AG20443 (cell line): ENCODE results near the gene IVNS1ABP.
"Not testable (repeated sequence)": the region's sequence is repeated elsewhere in the genome, so short reads cannot be mapped to it uniquely, and the experiment has no call there.

Source experiments
- DNase-seq: peaks from one replicate; pipeline ENCODE4 v3.0.0; 2012; ENCODE audit warnings: low spot score, mixed read lengths

The IVNS1ABP gene

DNA sequence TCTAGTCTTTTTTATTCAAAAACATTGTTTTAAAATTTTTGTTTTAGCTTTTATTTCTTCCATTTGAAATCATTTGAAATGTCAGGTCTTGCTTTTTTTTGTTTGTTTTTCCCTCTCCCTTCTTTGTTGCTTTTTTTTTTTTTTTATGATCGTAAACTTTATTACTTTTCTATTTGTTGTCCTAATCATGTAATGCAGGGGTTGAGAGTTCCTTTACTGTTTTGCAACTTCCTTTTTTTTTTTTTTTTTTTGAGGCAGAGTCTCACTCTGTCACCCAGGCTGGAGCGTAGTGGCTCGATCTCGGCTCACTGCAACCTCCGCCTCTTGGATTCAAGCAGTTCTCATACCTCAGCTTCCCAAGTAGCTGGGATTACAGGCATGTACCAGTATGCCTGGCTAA, 24.8 kb downstream of the IVNS1ABP start:
- no peak for DNase-seq

DNA sequence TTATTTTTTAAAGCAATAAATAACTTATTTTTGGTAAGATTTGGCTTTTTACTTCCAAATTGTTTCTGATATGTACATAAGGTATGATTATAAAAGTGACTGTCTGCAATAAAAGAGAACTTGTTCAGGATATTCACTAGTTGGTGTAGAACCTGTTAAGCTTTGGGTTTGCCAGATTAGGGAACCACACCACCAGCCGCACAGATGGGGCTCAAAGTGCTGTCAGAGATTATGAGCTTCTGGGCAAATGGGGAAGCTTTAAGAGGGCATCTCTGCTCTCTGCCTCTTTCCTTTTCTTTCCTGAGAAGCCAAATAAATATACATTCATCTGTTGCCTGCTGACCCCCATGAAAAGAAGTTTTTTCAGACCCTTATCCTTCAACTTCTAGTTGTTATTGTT, 25.4 kb downstream of the IVNS1ABP start:
- DNase-seq = no peak

DNA sequence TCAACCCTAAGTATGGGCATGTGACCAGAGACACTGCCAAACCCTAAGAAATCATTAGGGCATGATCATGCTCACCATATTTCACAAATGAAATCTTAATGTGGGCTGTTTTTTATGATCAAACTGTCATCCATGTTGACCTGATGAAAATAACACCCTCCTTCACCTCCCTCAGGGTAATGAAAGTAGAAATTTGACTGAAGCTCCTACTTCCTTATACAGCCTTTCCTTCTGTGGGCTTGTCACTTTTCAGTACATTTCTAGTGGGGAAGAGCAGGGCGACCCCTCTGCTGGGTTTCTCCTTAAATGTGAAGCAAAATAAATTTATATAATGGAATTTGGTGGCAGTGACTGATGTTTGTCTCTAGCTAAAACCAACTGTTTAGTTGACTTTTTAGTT, 25.9 kb downstream of the IVNS1ABP start:
- no peak for DNase-seq

DNA sequence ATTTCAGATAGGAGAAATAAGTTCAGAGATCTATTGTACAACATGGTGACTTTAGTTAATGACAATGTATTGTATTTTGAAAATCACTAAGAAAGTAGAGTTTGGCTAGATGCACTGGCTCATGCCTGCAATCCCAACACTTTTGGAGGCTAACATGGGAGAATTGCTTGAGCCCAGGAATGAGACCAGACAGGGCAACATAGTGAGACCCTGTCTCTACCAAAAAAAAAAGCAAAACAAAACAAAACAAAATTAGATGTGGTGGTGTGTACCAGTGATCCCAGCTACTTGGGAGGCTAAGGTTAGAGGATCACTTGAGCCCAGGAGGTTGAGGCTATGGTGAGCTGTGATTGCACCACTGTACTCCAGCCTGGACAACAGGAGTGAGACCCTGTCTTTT, 27.2 kb downstream of the IVNS1ABP start:
- no peak for DNase-seq

DNA sequence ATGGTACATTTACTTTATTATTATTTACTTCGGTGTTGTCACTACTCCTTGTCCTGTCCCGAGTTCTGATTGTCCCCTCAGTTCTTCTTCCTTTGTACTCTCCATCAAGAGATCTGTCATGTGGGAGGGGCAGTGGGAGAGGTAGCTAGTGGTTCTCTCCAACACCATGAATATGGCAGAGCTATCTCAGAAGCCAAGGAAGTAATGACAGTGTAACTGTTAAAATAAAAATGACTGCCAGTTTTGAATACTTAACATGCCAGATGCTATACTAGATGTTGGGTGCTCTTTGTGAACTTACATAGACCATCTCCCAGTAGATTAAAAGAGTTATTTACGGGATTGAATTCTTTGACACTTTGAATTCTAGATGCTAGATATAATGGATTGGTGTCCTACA, 28.6 kb downstream of the IVNS1ABP start:
- no peak for DNase-seq

DNA sequence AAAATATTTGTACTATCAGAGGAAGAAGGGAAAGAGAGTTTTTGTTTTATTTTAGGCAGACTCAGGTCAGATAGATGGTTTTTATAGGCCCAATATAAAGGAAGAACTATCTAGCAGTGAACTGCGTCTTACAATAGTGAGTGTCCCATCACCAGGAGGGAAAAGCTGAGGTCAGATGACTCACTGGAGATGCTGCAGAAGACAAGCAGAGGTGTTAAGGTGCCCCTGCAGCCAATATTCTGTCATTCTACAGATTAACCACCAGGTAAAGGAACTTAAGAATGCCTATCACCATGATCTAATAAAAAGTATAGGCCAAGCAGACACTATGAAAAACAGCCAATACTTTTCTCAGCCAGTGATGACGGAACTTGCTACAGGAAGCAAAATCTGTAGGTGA, 29.6 kb downstream of the IVNS1ABP start:
- no peak for DNase-seq

DNA sequence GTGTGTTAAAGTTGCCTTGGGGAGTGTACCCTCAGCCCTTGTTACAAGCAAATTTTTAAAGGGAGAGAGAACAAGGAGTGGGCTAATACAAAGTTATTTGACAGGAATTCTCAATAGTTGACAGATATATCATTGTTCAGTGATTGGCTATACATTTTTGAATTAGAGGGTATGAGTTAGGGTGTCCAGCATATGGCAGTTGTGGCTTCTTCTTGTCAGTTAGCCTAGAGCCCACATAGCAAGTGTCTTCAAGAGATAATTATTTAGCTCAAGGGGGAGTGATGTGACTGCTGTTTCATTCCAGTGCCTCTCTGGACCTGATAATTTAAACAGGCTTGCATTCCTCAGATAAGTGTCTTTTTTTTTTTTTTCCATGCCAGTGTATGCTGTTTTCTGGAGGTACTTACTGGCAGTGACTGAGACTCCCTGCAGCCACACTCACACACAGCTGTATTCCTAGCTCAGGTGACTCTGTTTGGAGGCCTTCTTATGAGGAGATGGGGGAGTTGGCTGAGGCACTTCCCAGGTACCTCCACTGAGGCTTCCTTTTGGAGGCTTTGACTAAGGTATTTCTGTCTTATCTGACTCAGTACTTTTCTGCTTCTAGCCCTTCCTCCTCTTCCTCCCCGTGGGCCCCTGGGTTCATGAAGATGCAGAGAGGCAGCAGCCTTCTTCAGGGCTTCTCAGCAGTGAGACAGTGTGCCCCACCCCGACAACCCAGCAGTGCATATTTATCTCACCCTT, 32.3 kb downstream of the IVNS1ABP start:
- peak; percentile 9 for DNase-seq

DNA sequence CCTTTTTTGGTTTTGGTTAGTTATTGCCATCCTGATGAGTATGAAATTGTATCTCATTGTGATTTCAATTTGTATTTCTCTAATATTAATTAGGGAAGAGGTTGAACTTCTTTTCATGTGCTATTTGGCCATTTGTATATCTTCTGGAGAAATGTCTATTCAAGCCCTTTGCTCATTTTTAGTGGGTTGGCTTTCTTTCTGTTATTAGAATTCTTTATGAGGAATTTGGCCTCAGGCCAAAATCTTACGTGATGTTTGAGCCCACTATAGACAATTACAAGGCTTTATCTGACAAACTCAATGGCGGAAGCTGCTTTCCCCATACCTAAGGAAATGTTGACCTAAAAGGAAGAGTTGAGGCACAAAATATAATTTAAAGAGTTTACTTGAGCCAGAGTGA, 32.9 kb downstream of the IVNS1ABP start:
- DNase-seq = no peak

DNA sequence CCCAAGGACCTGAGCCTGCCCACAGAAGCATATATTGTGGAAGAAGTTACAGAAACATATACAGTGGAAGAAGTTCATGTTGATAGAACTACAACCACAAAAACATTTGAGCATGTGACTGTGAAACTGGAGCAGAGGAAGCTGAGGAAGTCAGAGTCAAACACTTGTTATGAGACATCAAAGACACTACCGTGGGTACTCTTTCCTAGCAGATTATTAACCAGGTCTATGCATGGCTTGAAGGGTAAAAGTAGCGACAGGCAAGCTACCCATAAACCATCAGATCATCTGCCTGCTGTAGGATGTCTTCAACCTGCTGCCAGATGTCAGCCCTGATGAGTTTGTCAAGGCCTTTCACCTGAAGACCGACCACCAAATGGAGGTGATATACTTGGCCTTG, 35.8 kb downstream of the IVNS1ABP start:
- DNase-seq = no peak

DNA sequence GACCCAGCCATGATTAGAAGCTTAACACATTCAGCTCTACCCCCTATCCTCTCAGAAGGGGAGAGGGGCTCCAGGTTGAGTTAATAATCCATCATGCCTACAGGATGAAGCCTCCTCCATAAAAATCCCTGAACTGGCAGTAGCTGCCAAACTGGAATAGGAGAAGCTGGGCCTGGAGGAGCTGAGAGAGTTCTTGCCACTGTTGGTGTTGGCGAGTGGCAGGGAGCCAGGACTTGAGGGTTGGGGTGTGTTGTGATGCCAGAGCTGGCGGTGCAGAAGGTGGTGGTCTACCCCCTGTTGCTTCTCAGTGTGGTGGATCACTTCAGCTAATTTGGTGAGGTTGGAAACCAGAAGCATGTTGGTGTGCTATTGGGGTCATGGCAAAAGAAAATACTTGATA, 36.5 kb downstream of the IVNS1ABP start:
- DNase-seq = no peak

DNA sequence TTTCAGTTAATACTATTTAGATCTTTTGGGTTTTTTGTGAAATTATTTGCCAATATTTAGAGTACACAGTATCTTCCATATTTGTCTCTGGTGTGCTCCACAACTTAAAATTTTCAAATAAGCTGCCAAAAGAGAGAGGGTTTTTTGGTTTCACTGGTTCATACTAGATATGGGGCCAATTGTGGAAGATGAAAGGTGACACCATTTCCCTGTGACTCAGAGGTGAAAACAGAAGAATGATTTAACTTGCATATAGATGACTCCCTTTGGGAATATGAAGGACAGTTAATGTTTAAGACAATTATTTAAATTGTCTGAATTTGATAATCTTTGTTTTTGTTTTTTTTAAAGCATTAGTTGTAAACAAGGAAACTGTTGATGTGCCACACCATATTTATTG, 37.5 kb downstream of the IVNS1ABP start:
- DNase-seq = no peak

DNA sequence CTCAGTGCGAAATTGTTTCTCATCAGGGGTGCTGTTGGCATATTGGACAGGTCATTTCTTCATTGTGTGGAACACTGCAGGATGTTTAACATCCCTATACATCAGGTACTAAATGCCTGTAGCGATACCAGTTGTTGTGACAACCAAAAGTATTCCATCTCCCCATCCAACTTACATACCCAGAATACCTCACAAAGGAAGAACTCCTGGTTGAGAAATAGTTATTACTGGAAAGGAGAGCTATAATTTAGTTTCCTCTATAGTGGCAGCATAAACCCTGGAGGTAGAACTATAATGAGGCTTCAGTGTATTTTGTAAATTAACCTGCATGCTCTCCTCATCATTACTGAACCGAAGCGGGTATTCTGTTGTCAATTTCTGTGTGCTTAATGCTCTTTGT, 45.1 kb downstream of the IVNS1ABP start:
- DNase-seq = no peak

DNA sequence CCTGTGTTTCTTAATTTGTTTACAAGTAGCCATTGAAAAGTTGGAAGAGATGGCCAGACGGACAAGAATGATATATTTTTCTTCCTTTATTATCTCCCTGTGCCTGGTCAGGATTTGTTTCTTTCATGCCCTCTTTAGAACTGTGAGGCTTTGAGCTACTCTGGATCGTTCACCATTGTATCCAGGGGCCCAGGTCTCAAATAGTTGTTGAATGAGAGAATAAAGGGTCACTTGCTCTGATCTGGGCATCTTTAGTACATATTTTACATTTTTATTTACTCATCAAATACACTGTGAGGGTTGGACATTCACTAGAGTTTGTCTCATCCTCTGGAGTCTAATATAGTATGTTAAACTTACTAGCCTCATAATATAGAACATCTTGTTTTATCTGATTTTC, 48.7 kb downstream of the IVNS1ABP start:
- no peak for DNase-seq

DNA sequence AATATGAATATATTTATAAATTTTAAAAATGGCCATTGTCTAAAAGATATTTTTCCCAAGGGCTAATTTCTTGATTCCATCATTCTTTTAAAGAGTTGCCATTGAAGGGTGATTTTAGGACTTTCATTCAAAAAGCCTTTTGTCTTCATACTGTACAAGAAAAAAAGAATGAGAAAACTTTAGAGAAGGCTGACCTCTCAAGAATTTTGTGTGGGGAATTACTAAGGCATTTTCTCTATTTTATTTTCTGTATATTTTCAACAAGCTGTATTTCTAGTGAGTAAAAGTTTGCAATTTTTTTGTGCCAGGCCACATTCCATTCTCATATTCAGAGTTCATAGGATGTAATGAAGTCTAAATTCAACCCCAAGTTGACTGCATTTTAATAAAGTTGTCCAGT, 49.3 kb downstream of the IVNS1ABP start:
- no peak for DNase-seq

DNA sequence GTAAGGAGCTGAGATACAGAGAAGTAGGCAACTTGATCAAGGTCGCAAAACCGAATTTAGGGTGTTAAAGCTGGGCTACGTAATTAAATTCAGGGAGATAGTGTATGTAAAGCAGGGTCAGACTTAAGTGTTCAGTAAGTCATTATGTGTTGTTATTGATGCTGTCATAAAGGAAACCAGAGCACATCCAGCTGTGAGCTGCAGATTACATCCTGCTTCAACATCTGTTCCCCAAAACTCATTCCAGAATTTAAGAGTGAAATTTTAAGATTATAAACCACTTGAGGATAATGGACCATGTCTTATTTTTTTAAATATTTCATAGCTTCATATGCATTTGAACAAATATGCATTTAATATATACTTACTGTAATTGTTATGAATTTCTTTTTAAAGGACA, 49.7 kb downstream of the IVNS1ABP start:
- DNase-seq = no peak

DNA sequence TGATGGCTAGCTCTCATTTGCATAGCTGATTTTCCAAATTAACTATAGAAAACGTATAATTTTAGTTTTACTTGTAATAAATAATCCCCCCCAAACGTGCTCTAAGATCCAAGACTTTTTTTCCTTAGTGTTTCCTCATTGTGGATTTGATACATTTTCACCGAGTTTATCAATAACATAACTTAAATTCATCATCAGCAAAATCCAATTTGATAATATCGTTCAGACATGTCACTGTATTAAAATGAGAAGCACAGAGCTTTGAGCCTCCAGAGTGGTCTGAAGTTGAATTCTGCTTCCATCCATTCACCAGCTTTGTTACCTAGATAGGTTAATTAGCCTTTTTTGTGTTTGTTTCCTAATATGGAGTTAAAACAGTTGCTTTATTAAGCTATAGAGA, 51.7 kb downstream of the IVNS1ABP start:
- no peak for DNase-seq

DNA sequence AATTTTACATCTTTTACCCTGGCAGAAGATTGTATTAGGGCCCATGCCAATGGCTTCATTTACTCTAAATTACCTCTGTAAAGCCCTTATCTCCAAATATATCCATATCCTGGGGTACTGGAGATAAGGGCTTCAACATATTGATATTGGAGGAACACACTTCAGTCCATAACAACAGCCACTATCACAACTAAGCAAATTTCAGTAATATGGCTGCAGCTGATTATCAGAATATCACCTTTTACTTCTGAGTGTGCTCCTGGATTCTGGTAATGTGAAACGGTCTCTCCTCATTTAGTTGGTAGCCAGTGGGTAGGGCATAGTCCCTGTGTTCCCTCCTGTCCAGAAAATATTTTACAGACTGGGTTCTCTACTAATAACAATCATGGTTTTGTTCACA, 53.3 kb downstream of the IVNS1ABP start:
- DNase-seq = no peak

DNA sequence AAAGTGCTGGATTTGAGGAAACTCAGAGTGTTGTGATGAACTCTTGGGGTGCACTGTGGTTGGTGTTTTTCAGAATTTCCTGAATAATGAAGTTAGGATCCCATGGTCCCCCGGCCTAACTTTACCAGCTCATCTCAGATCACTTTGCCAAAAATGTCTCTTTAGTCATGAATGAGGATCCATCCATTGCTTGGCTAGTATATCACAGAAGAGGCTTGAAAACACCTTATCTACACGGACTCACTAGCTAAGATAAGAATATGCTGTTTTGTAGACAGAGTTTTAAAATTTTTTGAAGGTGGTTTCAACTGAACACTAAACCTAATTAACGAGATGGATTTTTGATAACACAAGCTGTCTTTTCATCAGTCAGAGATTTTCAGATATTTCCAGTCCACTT, 53.8 kb downstream of the IVNS1ABP start:
- no peak for DNase-seq

DNA sequence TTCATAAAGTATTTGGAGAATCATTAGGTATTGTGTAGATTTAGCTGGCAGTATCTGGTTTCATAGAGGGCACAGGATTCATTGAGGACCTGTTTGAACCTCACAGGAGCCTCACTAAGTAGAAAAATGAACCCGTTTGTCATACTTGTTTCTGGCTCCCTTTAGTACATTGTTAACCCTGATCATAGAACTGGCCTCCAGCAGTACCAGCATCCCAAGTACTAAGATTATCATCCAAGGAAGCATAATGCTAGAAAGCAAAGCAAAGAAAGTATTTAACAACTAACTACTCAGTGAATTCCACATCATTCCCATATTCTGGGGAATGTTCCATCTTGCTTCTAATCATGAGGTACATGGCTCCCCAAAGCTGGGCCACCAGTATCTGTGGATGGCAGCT, 54.9 kb downstream of the IVNS1ABP start:
- no peak for DNase-seq

DNA sequence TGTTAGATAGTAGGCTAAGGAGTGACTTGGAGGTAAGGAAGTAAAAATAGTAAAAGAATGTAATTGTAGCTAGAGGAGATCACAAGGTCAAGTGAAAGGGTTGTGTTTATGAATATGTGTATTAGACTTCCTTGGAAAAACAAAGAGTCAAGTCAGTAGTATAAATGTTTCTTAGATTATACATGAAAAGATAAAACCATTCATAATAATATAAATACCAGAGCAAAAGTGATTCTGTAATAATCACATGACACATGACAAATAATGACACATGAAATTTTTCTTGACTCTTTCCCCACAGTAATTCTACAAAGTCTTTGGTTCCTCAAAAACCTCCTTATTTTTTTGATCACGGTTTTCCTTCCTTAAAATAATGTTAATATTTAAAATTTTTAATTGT, 56.4 kb downstream of the IVNS1ABP start:
- DNase-seq = no peak

DNA sequence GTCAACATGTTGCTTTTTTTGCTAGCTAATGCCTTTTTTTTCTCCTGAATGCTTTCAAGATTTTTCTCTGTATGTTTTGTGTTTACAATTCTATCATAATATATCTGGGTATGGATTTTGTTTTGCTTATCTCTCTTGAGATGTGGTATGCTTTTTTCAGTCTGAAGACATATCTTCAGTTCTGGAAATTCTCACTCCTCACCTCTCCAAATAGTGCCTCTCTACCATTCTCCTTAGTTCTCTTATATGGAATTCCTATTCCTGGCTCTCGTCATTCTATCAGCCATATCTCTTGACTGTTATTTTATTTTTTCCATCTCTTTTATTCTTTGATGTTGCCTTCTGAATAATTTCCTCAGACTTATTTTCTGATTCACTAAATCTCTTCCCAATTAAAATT, 58.4 kb downstream of the IVNS1ABP start:
- DNase-seq = no peak

DNA sequence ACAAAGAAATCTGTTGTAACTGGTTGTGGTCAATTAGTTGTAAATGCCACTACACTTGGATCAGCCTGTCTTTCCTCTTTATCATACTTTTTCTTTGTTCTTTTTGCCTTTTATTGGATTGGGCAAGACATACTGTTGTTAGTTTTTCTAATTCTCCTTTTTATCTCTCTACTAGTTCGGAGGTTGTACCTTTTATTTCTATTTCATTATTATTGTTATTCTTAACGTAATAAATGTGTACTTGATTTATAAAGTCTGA, 59.2 kb downstream of the IVNS1ABP start:
- DNase-seq = peak; percentile 14

DNA sequence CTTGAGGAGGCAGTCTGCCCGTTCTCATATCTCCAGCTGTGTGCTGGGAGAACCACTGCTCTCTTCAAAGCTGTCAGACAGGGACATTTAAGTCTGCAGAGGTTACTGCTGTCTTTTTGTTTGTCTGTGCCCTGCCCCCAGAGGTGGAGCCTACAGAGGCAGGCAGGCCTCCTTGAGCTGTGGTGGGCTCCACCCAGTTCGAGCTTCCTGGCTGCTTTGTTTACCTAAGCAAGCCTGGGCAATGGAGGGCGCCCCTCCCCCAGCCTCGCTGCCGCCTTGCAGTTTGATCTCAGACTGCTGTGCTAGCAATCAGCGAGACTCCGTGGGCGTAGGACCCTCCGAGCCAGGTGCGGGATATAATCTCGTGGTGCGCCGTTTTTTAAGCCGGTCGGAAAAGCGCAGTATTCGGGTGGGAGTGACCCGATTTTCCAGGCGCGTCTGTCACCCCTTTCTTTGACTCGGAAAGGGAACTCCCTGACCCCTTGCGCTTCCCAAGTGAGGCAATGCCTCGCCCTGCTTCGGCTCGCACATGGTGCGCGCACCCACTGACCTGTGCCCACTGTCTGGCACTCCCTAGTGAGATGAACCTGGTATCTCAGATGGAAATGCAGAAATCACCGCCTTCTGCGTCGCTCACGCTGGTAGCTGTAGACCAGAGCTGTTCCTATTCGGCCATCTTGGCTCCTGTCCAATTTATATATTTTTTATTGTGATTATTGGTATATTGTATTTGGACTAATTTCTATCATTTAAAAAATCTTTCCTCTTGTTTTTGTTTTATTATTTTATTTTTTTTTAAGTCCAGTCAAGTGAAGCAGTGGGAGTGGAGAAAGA, 59.7 kb downstream of the IVNS1ABP start:
- DNase-seq = not testable (repeated sequence)

DNA sequence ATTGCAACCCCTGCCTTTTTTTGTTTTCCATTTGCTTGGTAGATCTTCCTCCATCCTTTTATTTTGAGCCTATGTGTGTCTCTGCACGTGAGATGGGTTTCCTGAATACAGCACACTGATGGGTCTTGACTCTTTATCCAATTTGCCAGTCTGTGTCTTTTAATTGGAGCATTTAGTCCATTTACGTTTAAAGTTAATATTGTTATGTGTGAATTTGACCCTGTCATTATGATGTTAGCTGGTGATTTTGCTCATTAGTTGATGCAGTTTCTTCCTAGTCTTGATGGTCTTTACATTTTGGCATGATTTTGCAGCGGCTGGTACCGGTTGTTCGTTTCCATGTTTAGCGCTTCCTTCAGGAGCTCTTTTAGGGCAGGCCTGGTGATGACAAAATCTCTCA, 61.4 kb downstream of the IVNS1ABP start:
- DNase-seq = not testable (repeated sequence)
